Calu3 (cell line): Measurements from ENCODE around the gene PTGES. TPM values are rescaled to one million over a fixed set of nuclear protein-coding genes. Genes with fewer than 3 reads are reported as not detected.
"Not testable (repeated sequence)": the region's sequence is repeated elsewhere in the genome, so short reads cannot be mapped to it uniquely, and the experiment has no call there.

ENCODE experiments used
- BruUV-seq: library from RNA; stranded (reverse); fragments of 400-500 nt; replicated peaks from 2 replicates; lab custom pipeline; 2021; lab: Mats Ljungman, UMichigan
- CTCF ChIA-PET: fragments of 300-600 bp; sonication (Branson Sonifier 250); formaldehyde crosslinking; loops from one replicate; lab custom pipeline; 2022; ENCODE audit warnings: antibody characterized with exemption; lab: Charles Lee
- DNase-seq: peaks from one replicate; pipeline ENCODE4 v3.0.0; 2022
- H3K27ac Mint-ChIP-seq: one replicate; pipeline ENCODE4 v1.8.0; 2022; ENCODE audit warnings: mixed read lengths; ENCODE audit not compliant: unreplicated experiment
- H3K27me3 Mint-ChIP-seq: one replicate; pipeline ENCODE4 v1.8.0; 2022; ENCODE audit warnings: mixed read lengths; ENCODE audit not compliant: unreplicated experiment
- H3K36me3 Mint-ChIP-seq: one replicate; pipeline ENCODE4 v1.8.0; 2022; ENCODE audit warnings: mild to moderate bottlenecking, moderate library complexity, mixed read lengths; ENCODE audit not compliant: insufficient read depth, unreplicated experiment
- H3K4me1 Mint-ChIP-seq: one replicate; pipeline ENCODE4 v1.8.0; 2022; ENCODE audit warnings: mild to moderate bottlenecking, low read depth, mixed read lengths; ENCODE audit not compliant: unreplicated experiment
- H3K4me3 Mint-ChIP-seq: one replicate; pipeline ENCODE4 v1.8.0; 2022; ENCODE audit warnings: mild to moderate bottlenecking, low read depth, moderate library complexity, mixed read lengths; ENCODE audit not compliant: unreplicated experiment
- H3K9me3 Mint-ChIP-seq: one replicate; pipeline ENCODE4 v1.8.0; 2022; ENCODE audit warnings: low read depth, mixed read lengths; ENCODE audit not compliant: unreplicated experiment
- intact Hi-C: fragments of 100-400 bp; cut with micrococcal nuclease; formaldehyde crosslinking; loops from one replicate; pipeline ENCODE4 v1.10.0; 2022; ENCODE audit not compliant: unreplicated experiment
- total RNA-seq: library from RNA; stranded (reverse); gene quantifications from 2 replicates; pipeline ENCODE4 v1.2.3, GENCODE V29; 2022
- TF ChIP-seq, protein P1 (sequence below): fragments of 200-600 bp; IDR thresholded peaks from one replicate; pipeline ENCODE4 v1.8.0; 2022; ENCODE audit warnings: antibody characterized with exemption; ENCODE audit not compliant: unreplicated experiment

The PTGES gene
- total RNA-seq, 1 experiment from 2014 or later = 6.3 TPM

DNA sequence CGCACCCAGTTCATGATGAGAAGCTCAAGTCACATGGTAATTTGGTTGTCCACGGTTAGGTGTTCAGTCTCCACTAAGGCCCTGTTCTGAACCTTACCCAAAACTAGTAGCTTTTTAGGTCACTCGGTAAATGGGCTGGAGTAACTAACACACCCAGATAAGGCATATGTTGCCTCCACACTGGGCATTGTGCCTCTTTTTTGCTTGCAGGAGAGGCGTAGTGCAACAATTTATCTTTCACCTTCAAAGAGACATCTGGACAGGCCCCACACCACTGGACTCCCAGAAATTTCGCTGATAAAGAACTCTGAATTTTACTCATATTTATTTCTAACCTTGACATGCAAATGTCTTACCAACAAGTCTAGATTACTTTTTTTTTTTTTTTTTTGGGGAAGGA is 16.8 kb upstream of the PTGES start:
- H3K4me3 Mint-ChIP-seq = no peak overlapping the region
- H3K27me3 Mint-ChIP-seq = no peaks in the 10 kb centered on the region
- H3K9me3 Mint-ChIP-seq = no peaks in the 10 kb centered on the region
- H3K27ac Mint-ChIP-seq = no peak overlapping the region
- CTCF ChIA-PET = no interaction called here
- no peaks in the 10 kb centered on the region for H3K36me3 Mint-ChIP-seq
- intact Hi-C loops = loop anchor here (10.0 kb wide), 1 partner anchor 635 kb away; no protein-coding TSS in a partner anchor
- TF ChIP-seq, protein P1, sequence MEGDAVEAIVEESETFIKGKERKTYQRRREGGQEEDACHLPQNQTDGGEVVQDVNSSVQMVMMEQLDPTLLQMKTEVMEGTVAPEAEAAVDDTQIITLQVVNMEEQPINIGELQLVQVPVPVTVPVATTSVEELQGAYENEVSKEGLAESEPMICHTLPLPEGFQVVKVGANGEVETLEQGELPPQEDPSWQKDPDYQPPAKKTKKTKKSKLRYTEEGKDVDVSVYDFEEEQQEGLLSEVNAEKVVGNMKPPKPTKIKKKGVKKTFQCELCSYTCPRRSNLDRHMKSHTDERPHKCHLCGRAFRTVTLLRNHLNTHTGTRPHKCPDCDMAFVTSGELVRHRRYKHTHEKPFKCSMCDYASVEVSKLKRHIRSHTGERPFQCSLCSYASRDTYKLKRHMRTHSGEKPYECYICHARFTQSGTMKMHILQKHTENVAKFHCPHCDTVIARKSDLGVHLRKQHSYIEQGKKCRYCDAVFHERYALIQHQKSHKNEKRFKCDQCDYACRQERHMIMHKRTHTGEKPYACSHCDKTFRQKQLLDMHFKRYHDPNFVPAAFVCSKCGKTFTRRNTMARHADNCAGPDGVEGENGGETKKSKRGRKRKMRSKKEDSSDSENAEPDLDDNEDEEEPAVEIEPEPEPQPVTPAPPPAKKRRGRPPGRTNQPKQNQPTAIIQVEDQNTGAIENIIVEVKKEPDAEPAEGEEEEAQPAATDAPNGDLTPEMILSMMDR = no peak
- H3K4me1 Mint-ChIP-seq = peaks cover 14% of the 10 kb centered on the region
- BruUV-seq = no TSS peak
- no peak for DNase-seq

DNA sequence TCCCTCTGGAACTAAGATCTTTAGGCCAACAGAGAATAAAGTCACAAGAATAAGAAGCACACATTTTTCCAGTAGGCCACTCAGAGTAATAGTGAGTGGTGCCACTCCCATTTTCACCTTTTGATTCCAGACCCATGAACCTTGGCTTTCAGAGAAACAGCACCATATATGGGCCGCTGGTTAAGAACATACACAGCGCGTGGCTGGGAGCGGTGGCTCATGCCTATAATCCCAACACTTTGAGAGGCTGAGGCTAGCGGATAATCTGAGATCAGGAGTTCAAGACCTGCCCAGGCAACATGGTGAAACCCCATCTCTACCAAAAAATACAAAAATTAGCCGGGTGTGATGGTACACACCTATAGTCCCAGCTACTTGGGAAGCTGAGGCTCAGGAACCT is 15.6 kb upstream of the PTGES start:
- no peaks in the 10 kb centered on the region for H3K27me3 Mint-ChIP-seq
- TF ChIP-seq, protein P1 = no peak
- CTCF ChIA-PET = no interaction called here
- no peak overlapping the region for H3K27ac Mint-ChIP-seq
- no peaks in the 10 kb centered on the region for H3K9me3 Mint-ChIP-seq
- BruUV-seq = no TSS peak
- no peak overlapping the region for H3K4me3 Mint-ChIP-seq
- intact Hi-C loops = no loop called here
- H3K4me1 Mint-ChIP-seq = peaks cover 2% of the 10 kb centered on the region
- peaks cover 2% of the 10 kb centered on the region for H3K36me3 Mint-ChIP-seq
- DNase-seq = no peak

DNA sequence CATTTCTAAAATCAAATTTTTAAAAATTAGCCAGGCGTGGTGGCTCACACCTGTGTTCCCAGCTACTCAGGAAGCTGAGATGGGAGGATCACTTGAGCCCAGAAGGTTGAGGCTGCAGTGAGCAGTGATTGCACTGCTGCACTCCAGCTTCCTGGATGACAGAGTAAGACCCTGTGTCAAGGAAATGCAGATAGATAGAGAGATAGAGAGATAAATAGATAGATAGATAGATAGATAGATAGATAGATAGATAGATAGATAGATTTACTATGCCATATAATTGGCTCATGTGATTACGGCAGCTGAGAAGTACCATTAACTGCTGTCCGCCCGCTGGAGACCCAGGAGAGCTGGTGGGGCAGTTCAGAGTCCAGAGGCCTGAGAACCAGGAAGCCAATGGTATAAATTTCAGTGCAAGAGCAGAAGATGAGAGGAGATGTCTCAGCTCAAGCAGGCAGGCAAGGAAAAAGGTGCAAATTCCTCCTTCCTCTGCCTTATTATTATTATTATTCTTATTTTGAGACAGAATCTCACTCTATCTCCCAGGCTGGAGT is 13.0 kb upstream of the PTGES start:
- H3K9me3 Mint-ChIP-seq = no peaks in the 10 kb centered on the region
- peaks cover 11% of the 10 kb centered on the region for H3K36me3 Mint-ChIP-seq
- H3K27me3 Mint-ChIP-seq = no peaks in the 10 kb centered on the region
- intact Hi-C loops = no loop called here
- no peak overlapping the region for H3K27ac Mint-ChIP-seq
- BruUV-seq = no TSS peak
- TF ChIP-seq, protein P1 = no peak
- H3K4me3 Mint-ChIP-seq = no peak overlapping the region
- no peak for DNase-seq
- CTCF ChIA-PET = no interaction called here
- no peaks in the 10 kb centered on the region for H3K4me1 Mint-ChIP-seq

DNA sequence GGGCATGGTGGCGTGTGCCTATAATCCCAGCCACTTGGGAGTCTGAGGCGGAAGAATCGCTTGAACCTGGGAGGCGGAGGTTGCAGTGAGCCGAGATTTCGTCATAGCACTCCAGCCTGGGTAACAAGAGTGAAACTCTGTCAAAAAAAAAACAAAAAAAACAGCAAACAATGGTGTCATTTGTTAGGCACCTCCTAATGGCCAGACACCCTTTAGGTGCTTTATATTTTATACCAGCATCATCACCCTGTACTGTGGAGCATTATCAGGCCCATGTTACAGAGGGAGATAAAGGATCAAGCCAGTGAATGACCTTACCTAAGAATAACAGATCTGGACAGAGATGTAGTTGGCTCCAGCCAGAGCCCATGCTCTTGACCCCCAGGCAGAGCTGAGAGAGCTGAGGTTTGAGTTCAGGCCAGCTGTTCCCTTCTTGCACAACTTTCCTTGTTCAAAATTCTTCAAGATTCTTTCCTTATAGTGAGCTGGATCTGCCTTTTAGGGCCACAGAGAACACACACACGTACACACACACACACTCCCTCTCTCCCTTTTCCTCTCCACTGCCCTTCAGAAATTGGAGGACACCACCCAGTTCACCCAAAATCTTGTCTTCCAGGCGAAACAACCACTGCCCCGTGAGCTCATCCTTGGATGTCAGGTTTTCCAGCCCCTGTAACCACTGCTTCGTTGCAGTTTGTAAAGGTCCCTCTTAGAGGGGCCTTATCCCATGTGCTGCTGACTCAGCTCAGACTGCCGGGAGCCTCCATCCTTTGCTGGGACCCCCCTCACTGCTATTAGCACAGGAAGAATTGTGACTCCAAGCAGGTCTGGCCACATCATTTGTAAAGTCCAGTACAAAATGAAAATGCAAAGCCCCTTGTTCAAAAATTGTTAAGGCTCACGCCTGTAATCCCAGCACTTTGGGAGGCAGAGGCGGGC is 10.4 kb upstream of the PTGES start:
- Mint-ChIP-seq H3K4me1 (no peaks in the 10 kb centered on the region), H3K4me3 (no peak overlapping the region), H3K9me3 (no peaks in the 10 kb centered on the region), H3K36me3 (peaks cover 11% of the 10 kb centered on the region), H3K27me3 (no peaks in the 10 kb centered on the region), H3K27ac (no peak overlapping the region)
- TF ChIP-seq, protein P1 = no peak
- intact Hi-C loops = no loop called here
- no peak for DNase-seq
- BruUV-seq = no TSS peak
- CTCF ChIA-PET = interaction anchor here (0.7 to 0.9 kb wide), 2 partner anchors 12 to 938 kb away, joined by 3 to 5 read pairs; no protein-coding TSS in a partner anchor

DNA sequence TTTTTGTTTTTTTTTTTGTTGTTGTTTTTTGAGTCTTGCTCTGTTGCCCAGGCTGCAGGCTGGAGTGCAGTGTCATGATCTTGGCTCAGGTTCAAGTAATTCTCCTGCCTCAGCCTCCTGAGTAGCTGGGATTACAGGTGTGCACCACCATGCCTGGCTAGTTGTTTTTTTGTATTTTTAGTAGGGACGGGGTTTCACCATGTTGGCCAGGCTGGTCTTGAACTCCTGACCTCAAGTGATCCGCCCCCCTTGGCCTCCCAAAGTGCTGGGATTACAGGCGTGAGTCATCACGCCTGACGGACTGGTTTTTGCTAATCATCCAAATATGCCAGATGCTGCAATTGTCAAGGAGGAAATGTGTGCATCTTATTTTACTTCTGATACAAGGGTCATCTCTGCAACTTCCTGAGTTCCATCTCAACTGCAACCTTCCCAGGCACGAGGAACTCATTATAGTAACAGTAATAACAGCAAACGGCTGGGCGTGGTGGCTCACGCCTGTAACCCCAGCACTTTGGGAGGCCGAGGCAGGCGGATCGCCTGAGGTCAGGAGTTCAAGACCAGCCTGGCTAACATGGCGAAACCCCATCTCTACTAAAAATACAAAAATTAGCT is 9.6 kb upstream of the PTGES start:
- H3K27me3 Mint-ChIP-seq, BruUV-seq, intact Hi-C loops: not testable (repeated sequence)

More for the DNA sequence above, 9.6 kb upstream of the PTGES start:
- not testable (repeated sequence) for H3K4me1 Mint-ChIP-seq, H3K9me3 Mint-ChIP-seq, H3K4me3 Mint-ChIP-seq
- H3K27ac Mint-ChIP-seq = peak overlapping the region; percentile 27
- peak; percentile 35 for DNase-seq
- CTCF ChIA-PET = interaction anchor here (1.0 to 1.3 kb wide), 2 partner anchors 10 to 15 kb away, joined by 3 to 5 read pairs; partner anchors contain the start of gene PTGES
- H3K36me3 Mint-ChIP-seq = peaks cover 11% of the 10 kb centered on the region
